Measurements from ENCODE around the gene PRKAA2.

The PRKAA2 gene

GRCh38 chr1:56655991-56656613 is 11.0 kb downstream of the PRKAA2 start:
- no peak for DNase-seq

DNA sequence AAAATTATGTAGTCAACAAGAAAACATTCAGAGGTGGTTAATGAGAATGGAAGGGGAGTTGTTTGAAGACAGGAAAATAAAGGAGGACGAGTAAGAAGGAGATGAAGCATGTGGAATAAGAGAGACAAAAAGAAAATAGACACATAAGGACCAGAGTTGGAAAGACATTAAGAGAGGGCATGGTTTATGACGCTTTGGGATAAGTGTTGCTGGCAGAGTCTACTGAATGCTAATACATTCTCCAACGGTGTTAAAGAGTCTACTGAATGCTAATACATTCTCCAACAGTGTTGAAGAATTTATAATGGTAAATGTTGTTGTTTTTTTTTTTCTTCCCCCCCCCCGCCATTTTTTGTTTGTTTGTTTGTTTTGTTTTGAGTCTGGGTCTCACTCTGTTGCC is 13.1 kb downstream of the PRKAA2 start:
- DNase-seq: no peak

DNA sequence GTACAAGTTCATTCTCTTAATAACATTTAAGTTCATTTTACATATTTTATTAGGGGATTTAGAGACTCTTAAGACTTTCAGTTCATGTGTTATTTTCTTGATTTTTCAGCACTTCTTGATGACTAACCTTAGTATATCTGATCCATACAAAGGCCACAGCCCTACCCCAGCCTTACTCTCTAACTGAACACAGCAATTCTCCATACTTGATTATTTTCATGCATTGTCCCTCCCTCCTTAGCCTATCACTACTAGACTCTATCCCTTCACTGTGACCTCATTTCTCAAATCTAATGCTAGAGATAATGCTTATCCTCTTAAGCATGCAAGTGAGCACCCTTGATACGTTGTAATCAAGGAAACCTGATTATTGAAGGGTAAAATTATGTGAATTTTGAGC is 15.2 kb downstream of the PRKAA2 start:
- no peak for DNase-seq

- DNase-seq: no peak
Measured at GRCh38 chr1:56663846-56664245, 18.7 kb downstream of the PRKAA2 start.

- DNase-seq: no peak
Measured at GRCh38 chr1:56665384-56665783, 20.3 kb downstream of the PRKAA2 start.

- DNase-seq: no peak
Measured at GRCh38 chr1:56666112-56666608, 21.0 kb downstream of the PRKAA2 start.

- DNase-seq: no peak
Measured at GRCh38 chr1:56670350-56670749, 25.2 kb downstream of the PRKAA2 start.

GRCh38 chr1:56671085-56671484 is 26.0 kb downstream of the PRKAA2 start:
- DNase-seq: no peak

- no peak for DNase-seq
Measured at GRCh38 chr1:56671542-56671941, 26.4 kb downstream of the PRKAA2 start.

GRCh38 chr1:56672579-56672978 is 27.5 kb downstream of the PRKAA2 start:
- DNase-seq: no peak

DNA sequence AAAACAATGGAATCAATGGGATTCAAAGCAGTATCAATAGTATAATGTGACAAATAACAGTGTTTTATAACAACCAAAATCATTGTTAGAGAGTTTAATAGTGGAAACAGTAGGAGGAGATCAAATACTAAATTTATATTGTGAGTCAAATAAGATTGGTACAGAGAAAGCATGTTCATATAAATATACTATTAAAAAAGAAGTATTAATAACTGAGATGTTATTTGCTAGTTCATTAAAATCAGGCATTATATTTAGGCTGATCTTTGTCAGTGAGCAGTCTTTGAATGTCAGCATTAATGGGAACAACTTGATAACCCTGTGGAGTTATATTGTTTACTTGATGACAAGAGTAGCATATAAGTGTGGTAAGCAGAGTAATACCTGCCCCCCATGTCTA is 30.6 kb downstream of the PRKAA2 start:
- no peak for DNase-seq

DNA sequence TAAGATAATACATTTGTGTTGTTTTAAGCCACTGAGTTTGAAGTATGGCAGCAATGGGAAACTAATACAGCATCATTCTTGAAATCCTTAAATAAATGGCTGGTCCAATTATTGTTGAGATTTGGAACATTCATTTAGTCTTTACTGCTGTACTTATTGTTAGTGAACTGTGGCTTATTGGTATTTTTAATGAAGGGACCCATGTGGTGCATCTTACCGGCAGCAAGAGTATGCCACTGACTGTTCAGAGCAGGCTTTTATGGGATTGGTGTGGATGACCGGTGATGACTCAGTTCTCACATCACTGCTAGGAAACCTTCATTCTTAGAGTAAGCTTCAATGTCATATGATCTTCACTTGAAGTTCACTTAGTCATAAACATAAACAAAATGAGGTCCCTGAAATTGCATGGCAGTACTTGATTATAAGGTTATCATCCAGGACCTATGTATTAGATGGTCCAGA is 31.5 kb downstream of the PRKAA2 start:
- no peak for DNase-seq

DNA sequence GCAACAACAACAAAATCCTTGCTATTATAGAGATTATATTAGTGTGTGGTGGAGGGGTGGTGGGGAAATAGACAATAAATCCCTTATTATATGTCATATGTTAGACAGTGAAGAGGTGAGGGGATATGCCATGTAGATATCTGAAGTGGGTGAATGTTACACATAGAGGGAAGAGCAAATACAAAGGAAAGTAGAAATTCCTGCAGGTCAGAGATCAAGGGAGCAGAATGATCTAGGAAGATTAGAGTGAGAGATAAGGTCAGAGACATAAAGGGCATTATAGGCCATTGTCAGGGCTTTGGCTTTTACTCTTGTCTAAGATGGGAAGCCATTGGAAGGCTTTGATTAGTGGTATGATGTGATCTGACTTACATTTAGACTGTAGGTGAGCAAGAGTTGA is 38.5 kb downstream of the PRKAA2 start:
- DNase-seq: no peak

DNA sequence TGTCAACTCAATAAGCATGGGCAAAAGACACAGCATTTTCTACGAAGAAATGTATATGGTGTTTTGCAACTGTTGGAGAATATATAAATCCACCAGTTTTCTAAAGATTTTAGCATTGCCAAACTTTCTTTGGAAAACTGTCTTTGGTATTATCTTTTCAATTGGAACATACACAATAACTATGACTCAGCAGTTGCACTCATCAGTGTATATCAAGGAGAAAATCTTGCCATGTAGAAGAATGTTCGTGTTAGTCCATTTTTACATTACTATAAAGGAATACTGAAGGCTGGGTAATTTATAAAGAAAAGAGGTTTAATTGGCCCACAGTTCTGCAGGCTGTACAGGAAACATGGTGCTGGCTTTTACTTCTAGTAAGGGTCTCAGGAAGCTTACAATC is 41.1 kb downstream of the PRKAA2 start:
- no peak for DNase-seq

GRCh38 chr1:56688522-56689026 is 43.5 kb downstream of the PRKAA2 start:
- DNase-seq: no peak

DNA sequence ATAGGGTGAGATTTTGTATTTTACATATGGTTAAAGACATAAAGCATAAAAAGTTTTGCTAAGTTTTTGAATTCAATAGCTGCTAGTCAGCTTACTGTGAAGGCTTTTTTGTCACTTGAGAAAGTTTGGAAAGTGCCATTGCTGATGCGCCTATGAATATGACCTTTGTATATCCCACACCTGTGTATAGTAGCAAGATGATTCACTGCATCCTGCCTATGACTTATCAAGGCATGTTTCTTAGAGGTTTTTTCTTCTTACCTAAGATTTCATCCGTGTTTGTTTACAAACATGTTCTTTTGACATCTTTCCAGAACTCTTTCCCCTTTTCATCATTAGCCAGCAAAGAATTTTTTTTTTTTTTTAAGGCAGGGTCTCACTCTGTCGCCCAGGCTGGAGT is 51.5 kb downstream of the PRKAA2 start:
- DNase-seq: no peak

DNA sequence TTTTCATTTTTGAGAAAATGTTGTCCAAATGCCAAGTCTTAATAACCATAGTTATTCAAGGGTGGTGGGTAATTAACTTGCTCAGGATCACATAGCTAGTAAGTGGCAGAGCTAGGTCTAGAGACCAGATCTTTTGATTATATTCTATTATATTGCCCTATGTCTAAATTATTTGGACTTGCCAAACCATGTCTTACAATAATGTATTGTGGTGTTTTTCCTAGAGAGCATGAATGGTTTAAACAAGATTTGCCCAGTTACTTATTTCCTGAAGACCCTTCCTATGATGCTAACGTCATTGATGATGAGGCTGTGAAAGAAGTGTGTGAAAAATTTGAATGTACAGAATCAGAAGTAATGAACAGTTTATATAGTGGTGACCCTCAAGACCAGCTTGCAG is 58.6 kb downstream of the PRKAA2 start:
- no peak for DNase-seq

- DNase-seq: no peak
Measured at GRCh38 chr1:56707379-56707778, 62.3 kb downstream of the PRKAA2 start.

DNA sequence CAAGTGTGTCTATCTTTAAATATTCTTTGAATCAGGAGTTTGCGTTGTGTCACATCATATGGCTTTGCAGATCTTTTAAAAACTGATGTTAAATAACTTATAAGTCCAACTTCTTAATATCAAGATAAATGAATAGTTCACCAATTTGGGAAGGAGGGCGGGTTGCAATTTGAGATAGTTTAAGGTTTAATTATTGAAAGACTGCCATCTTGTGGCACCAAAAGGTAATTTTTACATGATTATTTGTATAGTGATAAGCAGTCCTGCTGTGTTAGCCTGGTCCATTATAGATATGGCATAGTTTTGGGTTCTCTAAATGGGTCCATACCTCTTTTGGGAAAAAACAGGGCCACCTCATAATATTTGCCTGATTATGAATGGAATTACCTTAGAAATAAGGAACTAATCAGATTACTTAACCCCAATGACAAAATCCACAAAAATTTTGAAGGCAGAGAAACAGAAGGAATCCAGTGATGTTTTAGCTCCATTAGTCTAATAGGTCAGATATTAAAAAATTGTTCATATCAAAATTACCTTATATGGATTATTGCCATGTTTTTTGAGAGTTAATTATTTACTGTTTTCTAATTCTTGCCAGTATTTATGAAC is 64.3 kb downstream of the PRKAA2 start:
- DNase-seq: no peak

DNA sequence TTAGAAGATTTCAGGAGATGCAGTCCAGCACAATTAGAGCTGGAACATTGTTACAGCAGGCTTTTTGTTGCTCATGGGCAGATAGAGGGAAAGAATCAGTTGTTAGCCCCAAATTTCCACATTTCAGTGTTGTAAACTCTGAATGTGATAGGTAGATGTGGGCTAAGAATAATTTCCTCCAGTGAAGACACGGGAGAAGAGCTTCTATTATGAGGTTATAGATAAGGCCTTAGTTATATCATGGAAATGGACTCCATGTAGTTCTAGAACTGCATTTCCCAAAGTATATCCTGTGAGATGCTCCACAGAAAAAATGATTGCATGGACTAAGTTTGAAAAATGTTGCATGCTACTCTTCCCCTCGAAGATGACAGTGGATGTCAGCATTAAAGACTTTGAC is 64.9 kb downstream of the PRKAA2 start:
- no peak for DNase-seq

DNA sequence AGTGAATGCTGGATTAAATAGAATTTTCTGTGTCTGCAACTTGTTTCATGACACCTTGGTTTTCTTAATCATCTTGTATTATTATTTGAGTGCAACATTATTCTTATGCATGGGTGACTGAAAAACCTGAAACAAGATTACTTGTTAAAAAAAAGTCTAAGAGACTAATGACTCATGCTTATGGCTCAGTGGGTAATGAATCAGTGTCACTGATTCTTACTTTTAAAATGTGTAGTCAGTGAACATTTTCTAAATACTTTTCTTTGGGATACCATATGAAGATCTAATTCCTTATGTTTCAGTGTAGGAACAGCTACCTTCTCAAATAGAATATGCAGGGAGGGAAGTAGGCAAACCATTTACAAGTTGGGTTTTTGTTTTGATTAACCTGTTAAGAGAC is 65.5 kb downstream of the PRKAA2 start:
- no peak for DNase-seq

- no peak for DNase-seq
Measured at GRCh38 chr1:56712150-56712549, 67.0 kb downstream of the PRKAA2 start.

DNA sequence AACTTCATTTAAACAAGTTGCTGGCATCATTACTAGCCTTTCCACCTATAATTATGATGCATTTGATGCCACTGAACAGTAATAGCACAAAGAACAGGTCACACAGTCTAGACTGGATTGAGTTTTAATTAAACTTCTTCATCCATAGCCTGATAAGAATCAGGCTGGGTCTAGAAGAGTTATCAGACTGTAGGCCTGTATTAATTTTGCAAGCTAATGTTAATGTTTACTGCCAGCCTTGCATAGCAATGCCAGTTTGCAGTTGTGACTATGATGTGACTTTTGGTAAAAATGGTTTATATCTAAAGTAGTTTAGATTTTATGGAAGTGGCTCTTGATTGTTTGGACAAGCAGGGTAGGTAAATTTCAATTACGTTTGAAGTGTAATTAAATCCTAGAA is 68.0 kb downstream of the PRKAA2 start:
- no peak for DNase-seq

DNA sequence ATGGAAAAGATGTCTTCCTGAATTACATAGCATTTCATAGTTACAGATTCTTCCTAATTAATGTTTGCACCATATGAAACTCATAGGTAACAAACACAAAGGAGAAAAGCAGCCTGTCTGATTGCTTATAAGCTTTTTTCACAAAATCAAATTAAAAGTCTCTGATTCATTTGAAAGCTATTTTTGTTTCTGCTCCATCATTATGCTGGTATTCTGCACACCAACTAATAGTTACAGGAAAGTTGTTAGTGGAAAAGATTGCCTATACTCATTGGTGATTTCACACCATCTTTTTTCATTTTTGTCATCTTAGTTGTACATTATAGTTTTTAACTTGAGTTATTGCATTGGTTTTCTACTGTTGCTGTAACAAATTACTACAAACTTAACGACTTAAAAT is 70.0 kb downstream of the PRKAA2 start:
- no peak for DNase-seq

GRCh38 chr1:56719171-56719570 is 74.1 kb downstream of the PRKAA2 start:
- DNase-seq: no peak
